Natural killer cell (primary cell): ENCODE measurements around the gene JMJD1C. TPM values are rescaled to one million over a fixed set of nuclear protein-coding genes. Genes with fewer than 3 reads are reported as not detected.

Experiments used
- ATAC-seq, 3 donors: fragments of 150-1000 bp in 2 of 3; fragments of 200-7000 bp in 1 of 3; cut with Tn5 transposase; 1 replicate in 1 of 3; 2 replicates in 2 of 3; pipeline ENCODE4 v1.10.0; 2021; ENCODE audit warnings: mild to moderate bottlenecking in 2 of 3, moderate library complexity in 2 of 3
- DNase-seq, 2 donors: peaks; one replicate each; pipeline versions ENCODE4 v3.0.0 to v3.0.0-alpha.2; 2013 to 2021; ENCODE audit warnings: mixed read lengths in 1 of 2
- H3K27ac ChIP-seq: one replicate; pipeline ENCODE4 v1.5.1; 2013; ENCODE audit warnings: mild to moderate bottlenecking, low read length
- H3K27me3 ChIP-seq: one replicate; pipeline ENCODE4 v1.6.1; 2013; ENCODE audit warnings: low read length; ENCODE audit not compliant: control insufficient read depth, insufficient read depth
- H3K36me3 ChIP-seq: one replicate; pipeline ENCODE4 v1.6.1; 2013; ENCODE audit warnings: low read length; ENCODE audit not compliant: control insufficient read depth, insufficient read depth
- H3K4me1 ChIP-seq: one replicate; pipeline ENCODE4 v1.6.1; 2013; ENCODE audit warnings: low read length; ENCODE audit not compliant: control insufficient read depth, insufficient read depth
- H3K4me3 ChIP-seq: one replicate; pipeline ENCODE4 v1.5.1; 2013; ENCODE audit warnings: low read length
- H3K9me3 ChIP-seq: one replicate; pipeline ENCODE4 v1.6.1; 2013; ENCODE audit warnings: low read length; ENCODE audit not compliant: control insufficient read depth, insufficient read depth
- H3K27ac Mint-ChIP-seq, 2 donors: one replicate each; pipeline ENCODE4 v1.8.0; 2022; ENCODE audit warnings: mild to moderate bottlenecking in 2 of 2, mixed read lengths in 2 of 2, moderate library complexity in 1 of 2
- H3K27me3 Mint-ChIP-seq, 2 donors: one replicate each; pipeline ENCODE4 v1.8.0; 2022; ENCODE audit warnings: low read depth in 2 of 2, mixed read lengths in 2 of 2
- H3K36me3 Mint-ChIP-seq: one replicate; pipeline ENCODE4 v1.8.0; 2022; ENCODE audit warnings: mixed read lengths
- H3K4me1 Mint-ChIP-seq, 2 donors: one replicate each; pipeline ENCODE4 v1.8.0; 2022; ENCODE audit warnings: mixed read lengths in 2 of 2
- H3K4me3 Mint-ChIP-seq: one replicate; pipeline ENCODE4 v1.8.0; 2022; ENCODE audit warnings: mild to moderate bottlenecking, moderate library complexity, mixed read lengths
- H3K9me3 Mint-ChIP-seq, 2 donors: one replicate each; pipeline ENCODE4 v1.8.0; 2022; ENCODE audit warnings: mixed read lengths in 2 of 2
- CTCF ChIP-seq: fragments of 200-600 bp; IDR thresholded peaks from one replicate; pipeline ENCODE4 v1.8.0; 2022; ENCODE audit warnings: antibody characterized with exemption
- WGBS: methylation state at CpG from one replicate; pipeline ENCODE4 v1.1.7; 2013; ENCODE audit warnings: missing lambda C conversion rate; ENCODE audit not compliant: insufficient coverage; 5-methylcytosine and 5-hydroxymethylcytosine counted together
- intact Hi-C: fragments of 100-400 bp; cut with micrococcal nuclease; formaldehyde crosslinking; loops from one replicate; pipeline ENCODE4 v1.14.2; 2022
- total RNA-seq, 4 donors: library from RNA; stranded (reverse); fragments of 120-200 nt in 1 of 4; gene quantifications; one replicate each; pipeline versions ENCODE4 v1.2.3 to v1.2.4, GENCODE V29; 2013 to 2022

The JMJD1C gene
- total RNA-seq, 3 donors from 2014 or later (not counting 1 experiment from before 2014, with no cell fraction given) = 125 to 208 (median 156) TPM

- no peak for TF ChIP-seq CTCF
- H3K36me3 ChIP-seq = no peaks in the 10 kb centered on the region
- H3K9me3 Mint-ChIP-seq = no peaks in the 10 kb centered on the region
- H3K4me1 ChIP-seq = no peaks in the 10 kb centered on the region
- DNase-seq (no peak), ATAC-seq (no peak)
- H3K36me3 Mint-ChIP-seq = no peaks in the 10 kb centered on the region
- H3K4me3 Mint-ChIP-seq = no peak overlapping the region
- H3K27ac Mint-ChIP-seq = no peak overlapping the region
- intact Hi-C loops = loop anchor here (5.0 kb wide), 1 partner anchor 33 kb away; no protein-coding TSS in a partner anchor
- no peak overlapping the region for H3K27ac ChIP-seq
- peaks cover 22 to 24% of the 10 kb centered on the region in 2 donors for H3K4me1 Mint-ChIP-seq
- H3K27me3 ChIP-seq = no peaks in the 10 kb centered on the region
- H3K9me3 ChIP-seq = no peaks in the 10 kb centered on the region
- WGBS = 96% methylated on average over 2 of the region's 2 CpGs
- H3K27me3 Mint-ChIP-seq = no peaks in the 10 kb centered on the region
- H3K4me3 ChIP-seq = no peak overlapping the region
Measured at GRCh38 chr10:63505562-63505961, 39.8 kb upstream of the JMJD1C start.

DNA sequence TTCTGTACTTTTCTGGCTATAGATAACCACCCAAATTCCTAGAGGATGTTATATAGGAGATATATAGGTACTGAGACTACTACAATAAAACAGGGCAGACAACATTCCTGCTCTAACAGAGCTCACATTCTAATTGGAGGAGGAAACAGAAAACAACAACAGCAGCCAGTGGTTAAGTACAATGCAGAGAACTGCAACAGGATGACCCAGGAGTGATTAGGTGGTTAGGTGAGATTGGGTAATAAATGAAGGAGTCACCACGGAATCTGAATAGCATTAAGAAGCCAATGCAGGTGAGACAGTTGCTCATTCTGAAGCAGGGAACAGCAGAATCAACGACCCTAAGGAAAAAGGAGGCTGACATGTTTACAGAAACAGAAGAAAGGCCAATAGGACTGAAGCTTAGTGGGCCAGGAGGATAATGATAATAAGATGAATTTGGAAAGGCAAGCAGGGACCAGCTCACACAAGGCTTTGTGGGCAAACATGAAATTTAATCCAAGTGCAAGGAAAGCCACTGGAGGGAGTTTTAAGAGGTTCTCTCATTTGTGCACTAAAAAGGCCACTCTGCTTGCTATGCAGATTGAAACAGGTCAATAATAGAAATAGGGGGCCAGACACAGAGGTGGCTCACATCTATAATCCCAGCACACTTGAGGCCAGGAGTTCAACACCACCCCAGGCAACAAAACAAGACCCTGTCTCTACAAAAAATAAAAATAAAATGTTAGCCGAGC lies 38.5 kb upstream of the JMJD1C start:
- Mint-ChIP-seq H3K36me3 (no peaks in the 10 kb centered on the region), H3K4me1 (peaks cover 19 to 21% of the 10 kb centered on the region in 2 donors), H3K27ac (no peak overlapping the region), H3K27me3 (no peaks in the 10 kb centered on the region), H3K9me3 (no peaks in the 10 kb centered on the region), H3K4me3 (no peak overlapping the region)
- TF ChIP-seq CTCF = no peak
- Histone ChIP-seq H3K4me1 (no peaks in the 10 kb centered on the region), H3K36me3 (no peaks in the 10 kb centered on the region), H3K4me3 (no peak overlapping the region), H3K9me3 (no peaks in the 10 kb centered on the region), H3K27me3 (no peaks in the 10 kb centered on the region), H3K27ac (no peak overlapping the region)
- intact Hi-C loops = no loop called here
- 86% methylated on average over 3 of the region's 3 CpGs for WGBS
- ATAC-seq = no peak
- DNase-seq = no peak

- Histone ChIP-seq H3K4me3 (no peak overlapping the region), H3K36me3 (no peaks in the 10 kb centered on the region), H3K27me3 (no peaks in the 10 kb centered on the region), H3K4me1 (no peaks in the 10 kb centered on the region), H3K27ac (no peak overlapping the region), H3K9me3 (no peaks in the 10 kb centered on the region)
- ATAC-seq (no peak), DNase-seq (no peak)
- intact Hi-C loops = no loop called here
- no peak for TF ChIP-seq CTCF
- Mint-ChIP-seq H3K36me3 (no peaks in the 10 kb centered on the region), H3K27me3 (no peaks in the 10 kb centered on the region), H3K4me3 (no peak overlapping the region), H3K27ac (no peak overlapping the region), H3K9me3 (no peaks in the 10 kb centered on the region), H3K4me1 (peaks cover 14 to 16% of the 10 kb centered on the region in 2 donors)
- WGBS = 92% methylated on average over 4 of the region's 4 CpGs
Measured at GRCh38 chr10:63503395-63503794, 37.6 kb upstream of the JMJD1C start.

- H3K4me3 ChIP-seq = no peak overlapping the region
- no peak for DNase-seq
- Mint-ChIP-seq H3K4me3 (no peak overlapping the region), H3K36me3 (no peaks in the 10 kb centered on the region), H3K27me3 (no peaks in the 10 kb centered on the region), H3K27ac (no peak overlapping the region), H3K9me3 (no peaks in the 10 kb centered on the region), H3K4me1 (peaks cover 14 to 18% of the 10 kb centered on the region in 2 donors)
- 92% methylated on average over 1 of the region's 1 CpG for WGBS
- no peak for ATAC-seq
- no peaks in the 10 kb centered on the region for H3K9me3 ChIP-seq
- TF ChIP-seq CTCF = no peak
- intact Hi-C loops = no loop called here
- no peaks in the 10 kb centered on the region for H3K4me1 ChIP-seq
- no peak overlapping the region for H3K27ac ChIP-seq
- no peaks in the 10 kb centered on the region for H3K36me3 ChIP-seq
- H3K27me3 ChIP-seq = no peaks in the 10 kb centered on the region
Measured at GRCh38 chr10:63502832-63503231, 37.1 kb upstream of the JMJD1C start.
